OCI-M2 (cell line): ENCODE data around the gene FASTKD1.
"Not testable (repeated sequence)": the region's sequence is repeated elsewhere in the genome, so short reads cannot be mapped to it uniquely, and the experiment has no call there.

ENCODE experiments used
- DNase-seq: peaks from one replicate; lab custom pipeline; 2025; ENCODE audit not compliant: unreplicated experiment; lab: John Stamatoyannopoulos, UW

FASTKD1 gene

GRCh38 chr2:169573160-169573973 lies at the start of gene FASTKD1:
TSS of gene FASTKD1 (minus strand) at chr2:169573865. CDS start at chr2:169572029, 1,836 bp downstream.
- DNase-seq, result peak; percentile 17

- no peak for DNase-seq
These were observed 49.6 kb upstream of the FASTKD1 start for GRCh38 chr2:169623235-169623634.

- no peak for DNase-seq
These were observed 46.8 kb upstream of the FASTKD1 start for GRCh38 chr2:169620509-169620908.

GRCh38 chr2:169619946-169620345 lies 46.3 kb upstream of the FASTKD1 start:
- no peak for DNase-seq

GRCh38 chr2:169615982-169616381 lies 42.3 kb upstream of the FASTKD1 start:
- not testable (repeated sequence) for DNase-seq

- DNase-seq, result no peak
These were observed 40.2 kb upstream of the FASTKD1 start for GRCh38 chr2:169613876-169614275.

GRCh38 chr2:169609264-169609663 lies 35.6 kb upstream of the FASTKD1 start:
- DNase-seq, result no peak

- no peak for DNase-seq
These were observed 25.9 kb upstream of the FASTKD1 start for GRCh38 chr2:169599568-169599967.

GRCh38 chr2:169598982-169599381 lies 25.3 kb upstream of the FASTKD1 start:
- DNase-seq, result no peak

- DNase-seq, result not testable (repeated sequence)
These were observed 22.9 kb upstream of the FASTKD1 start for GRCh38 chr2:169596546-169596945.

GRCh38 chr2:169590804-169591203 lies 17.1 kb upstream of the FASTKD1 start:
- DNase-seq, result no peak

GRCh38 chr2:169585673-169586072 lies 12.0 kb upstream of the FASTKD1 start:
- DNase-seq, result no peak

- peak; percentile 46 for DNase-seq
These were observed 10.6 kb upstream of the FASTKD1 start, which contains the start of gene PPIG for GRCh38 chr2:169584005-169584877. TSS of gene PPIG (plus strand) at chr2:169584351. CDS start at chr2:169604042, 19,691 bp downstream.

- DNase-seq, result no peak
These were observed 9.9 kb upstream of the FASTKD1 start for GRCh38 chr2:169583518-169583917.

GRCh38 chr2:169582552-169583266 lies 9.0 kb upstream of the FASTKD1 start:
- not testable (repeated sequence) for DNase-seq

GRCh38 chr2:169579044-169579443 lies 5.4 kb upstream of the FASTKD1 start:
- no peak for DNase-seq

GRCh38 chr2:169575264-169575663 lies 1.6 kb upstream of the FASTKD1 start:
- not testable (repeated sequence) for DNase-seq

GRCh38 chr2:169574539-169574938 lies 874 bp upstream of the FASTKD1 start:
- not testable (repeated sequence) for DNase-seq

GRCh38 chr2:169573974-169574299 lies 272 bp upstream of the FASTKD1 start:
- DNase-seq, result no peak

GRCh38 chr2:169572821-169573159 lies 875 bp downstream of the FASTKD1 start:
- no peak for DNase-seq

- no peak for DNase-seq
These were observed 1.5 kb downstream of the FASTKD1 start for GRCh38 chr2:169572189-169572588.
